Endodermal cell (in vitro differentiated cells): ENCODE results near the gene SPEM2. TPM values are rescaled to one million over a fixed set of nuclear protein-coding genes. Genes with fewer than 3 reads are reported as not detected.
A peak's percentile ranks its signal among the peaks of the same experiment; 100 is the strongest.

Experiments used
- DNase-seq: peaks from one replicate; pipeline ENCODE4 v3.0.0-alpha.2; 2017
- H3K27ac ChIP-seq: 2 replicates; pipeline ENCODE4 v1.5.1; 2013; ENCODE audit warnings: mild to moderate bottlenecking, low read depth, low read length, moderate library complexity
- H3K27me3 ChIP-seq: 2 replicates; pipeline ENCODE4 v1.6.1; 2013; ENCODE audit warnings: mild to moderate bottlenecking, low read length, moderate library complexity; ENCODE audit not compliant: insufficient read depth, control insufficient read depth, poor library complexity, severe bottlenecking
- H3K36me3 ChIP-seq: 2 replicates; pipeline ENCODE4 v1.7.0; 2013; ENCODE audit warnings: mild to moderate bottlenecking, low read length, moderate library complexity; ENCODE audit not compliant: control insufficient read depth, insufficient read depth
- H3K4me1 ChIP-seq: one replicate; pipeline ENCODE4 v1.7.0; 2013; ENCODE audit warnings: low read length; ENCODE audit not compliant: control insufficient read depth, insufficient read depth
- H3K4me3 ChIP-seq: 2 replicates; pipeline ENCODE4 v1.5.1; 2013; ENCODE audit warnings: mild to moderate bottlenecking, low read length, moderate library complexity
- H3K9ac ChIP-seq: 2 replicates; pipeline ENCODE4 v1.6.1; 2013; ENCODE audit warnings: mild to moderate bottlenecking, low read length, moderate library complexity; ENCODE audit not compliant: poor library complexity, severe bottlenecking; ENCODE audit errors: extremely low read depth
- H3K9me3 ChIP-seq: 2 replicates; pipeline ENCODE4 v1.6.1; 2013; ENCODE audit warnings: mild to moderate bottlenecking, low read length, moderate library complexity; ENCODE audit not compliant: control insufficient read depth
- H3K27ac Mint-ChIP-seq: 2 replicates; pipeline ENCODE4 v1.8.0; 2020; ENCODE audit warnings: mixed read lengths
- H3K27me3 Mint-ChIP-seq: 2 replicates; pipeline ENCODE4 v1.8.0; 2021; ENCODE audit warnings: mild to moderate bottlenecking, mixed read lengths; ENCODE audit not compliant: insufficient read depth
- H3K36me3 Mint-ChIP-seq: 2 replicates; pipeline ENCODE4 v1.8.0; 2020; ENCODE audit warnings: low read depth, mixed read lengths
- H3K4me1 Mint-ChIP-seq: 2 replicates; pipeline ENCODE4 v1.8.0; 2020; ENCODE audit warnings: mixed read lengths
- H3K4me3 Mint-ChIP-seq: 2 replicates; pipeline ENCODE4 v1.8.0; 2020; ENCODE audit warnings: mild to moderate bottlenecking, moderate library complexity, mixed read lengths
- H3K9me3 Mint-ChIP-seq: 2 replicates; pipeline ENCODE4 v1.8.0; 2020; ENCODE audit warnings: mild to moderate bottlenecking, mixed read lengths
- CTCF ChIP-seq: fragments of 200-600 bp; sonication (generic); conservative IDR thresholded peaks from 2 replicates; pipeline ENCODE4 v1.5.0; 2021; ENCODE audit warnings: antibody characterized with exemption, mild to moderate bottlenecking
- WGBS, 2 experiments: methylation state at CpG; one replicate each; pipeline versions ENCODE4 v1.1.5 to v1.1.7; 2013; ENCODE audit warnings: missing lambda C conversion rate in 2 of 2, mixed read lengths in 1 of 2; ENCODE audit not compliant: insufficient coverage in 1 of 2, insufficient read length in 1 of 2; 5-methylcytosine and 5-hydroxymethylcytosine counted together
- total RNA-seq, 2 donors: library from RNA; stranded (reverse); fragmentation: NEBNext Ultra II Directional in 1 of 2; extraction: Animal tissue kit (Norgen Biotek cat#: 25700) in 1 of 2; gene quantifications; 2 replicates in 1 of 2; 3 replicates in 1 of 2; pipeline ENCODE4 v1.2.1, GENCODE V29; 2021

SPEM2 gene
- total RNA-seq, 2 donors from 2014 or later = not detected

DNA sequence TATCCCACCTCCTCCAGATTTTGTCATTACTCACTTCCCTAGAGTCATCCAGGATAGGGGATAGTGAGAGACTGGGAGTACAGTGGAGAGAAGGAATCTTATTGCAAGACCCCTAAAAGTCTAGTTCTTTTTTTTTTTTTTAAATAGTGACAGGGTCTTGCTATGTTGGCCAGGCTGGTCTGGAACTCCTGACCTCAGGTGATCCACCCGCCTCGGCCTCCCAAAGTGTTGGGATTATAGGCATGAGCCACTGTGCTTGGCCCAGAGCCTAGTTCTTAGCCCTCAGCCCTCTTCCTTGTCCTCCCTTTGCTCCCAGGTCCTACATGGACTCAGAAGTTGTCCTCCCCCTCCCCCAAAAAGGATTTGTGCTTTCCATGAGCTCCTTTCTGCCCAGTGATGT lies 16.7 kb downstream of the SPEM2 start:
- H3K4me1 Mint-ChIP-seq = peaks cover 18% of the 10 kb centered on the region
- peaks cover 43% of the 10 kb centered on the region for H3K27me3 ChIP-seq
- H3K4me1 ChIP-seq = no peaks in the 10 kb centered on the region

DNA sequence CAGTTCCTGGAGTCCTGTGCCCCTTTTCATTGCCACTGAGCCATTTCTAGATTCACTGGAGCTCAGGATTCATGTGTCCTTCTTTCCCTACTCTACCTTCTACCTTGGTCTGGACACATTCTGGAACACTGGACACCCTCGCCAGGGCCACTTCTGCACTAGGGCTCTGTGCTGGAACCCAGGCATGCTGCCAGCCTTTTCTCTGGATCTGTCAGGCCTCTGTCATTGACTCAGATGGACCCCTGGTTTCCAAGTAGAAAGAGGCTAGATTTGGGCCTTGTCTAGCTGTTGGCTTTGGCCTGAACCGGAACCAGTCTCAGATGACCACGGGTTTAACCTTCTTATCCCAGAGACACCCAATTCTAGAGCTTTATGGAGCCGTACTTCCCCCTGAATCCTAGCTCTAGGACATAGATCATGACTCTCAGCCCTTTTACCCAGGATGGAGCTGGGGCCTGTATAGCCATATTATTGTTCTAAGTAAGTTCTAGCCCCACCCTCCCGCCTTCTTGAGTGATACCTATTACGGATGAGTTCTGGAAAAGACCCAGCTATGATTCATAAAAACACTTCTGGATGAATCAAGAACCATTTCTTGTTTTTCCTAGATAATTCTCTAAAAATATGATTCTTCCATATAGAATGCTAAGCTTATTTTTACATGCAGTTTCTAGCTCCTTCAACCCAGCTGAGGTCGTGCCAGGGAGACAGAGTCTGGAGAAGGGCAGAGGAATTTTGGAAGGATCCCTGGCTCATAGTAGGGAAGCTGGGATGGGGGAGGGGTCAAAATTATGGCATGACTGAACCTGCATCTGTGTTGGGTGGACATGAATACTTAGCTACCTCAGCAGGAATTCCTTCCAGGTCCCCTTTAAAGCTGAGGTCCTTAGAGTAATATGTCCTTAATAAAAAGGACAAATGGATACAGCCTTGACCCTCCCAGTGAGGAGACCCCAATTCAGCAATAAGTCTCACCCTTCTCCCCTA lies 18.4 kb downstream of the SPEM2 start:
- H3K9ac ChIP-seq = no peak overlapping the region
- no peaks in the 10 kb centered on the region for H3K36me3 Mint-ChIP-seq
- H3K36me3 ChIP-seq = no peaks in the 10 kb centered on the region
- H3K27me3 Mint-ChIP-seq = peaks cover 79% of the 10 kb centered on the region
- no peaks in the 10 kb centered on the region for H3K9me3 Mint-ChIP-seq
- no peak overlapping the region for H3K27ac ChIP-seq
- TF ChIP-seq CTCF = no peak
- no peak overlapping the region for H3K4me3 Mint-ChIP-seq
- H3K27me3 ChIP-seq = peaks cover 27% of the 10 kb centered on the region
- no peak overlapping the region for H3K4me3 ChIP-seq
- H3K9me3 ChIP-seq = no peaks in the 10 kb centered on the region
- no peak overlapping the region for H3K27ac Mint-ChIP-seq
- peaks cover 8% of the 10 kb centered on the region for H3K4me1 Mint-ChIP-seq
- 85 to 97% methylated on average over 6 to 7 of the region's 7 CpGs for WGBS, 2 experiments
- DNase-seq = no peak
- H3K4me1 ChIP-seq = no peaks in the 10 kb centered on the region

More for the DNA sequence above, 16.7 kb downstream of the SPEM2 start:
- no peak overlapping the region for H3K27ac Mint-ChIP-seq
- H3K27me3 Mint-ChIP-seq = peaks cover 83% of the 10 kb centered on the region
- Histone ChIP-seq H3K4me3 (no peak overlapping the region), H3K9ac (no peak overlapping the region), H3K36me3 (no peaks in the 10 kb centered on the region), H3K27ac (no peak overlapping the region), H3K9me3 (no peaks in the 10 kb centered on the region)
- WGBS, 2 experiments = 80 to 93% methylated on average over 2 of the region's 2 CpGs
- no peak for DNase-seq
- H3K9me3 Mint-ChIP-seq = no peaks in the 10 kb centered on the region
- H3K36me3 Mint-ChIP-seq = no peaks in the 10 kb centered on the region
- TF ChIP-seq CTCF = no peak
- H3K4me3 Mint-ChIP-seq = no peak overlapping the region

- DNase-seq = peak; percentile 98
- Mint-ChIP-seq H3K4me1 (peaks cover 6% of the 10 kb centered on the region), H3K27ac (peak within 1 kb of the TSS; percentile 93), H3K27me3 (peaks cover 71% of the 10 kb centered on the region), H3K36me3 (no peaks in the 10 kb centered on the region), H3K4me3 (peak within 1 kb of the TSS; percentile 71), H3K9me3 (no peaks in the 10 kb centered on the region)
- WGBS, 2 experiments = 3 to 5% methylated on average over 31 to 51 of the region's 51 CpGs
- H3K4me3 ChIP-seq = peak within 1 kb of the TSS; percentile 79
- H3K9me3 ChIP-seq = no peaks in the 10 kb centered on the region
- peak; percentile 50 for TF ChIP-seq CTCF
- peak within 1 kb of the TSS; percentile 50 for H3K9ac ChIP-seq
- peaks cover 16% of the 10 kb centered on the region for H3K27me3 ChIP-seq
- no peaks in the 10 kb centered on the region for H3K36me3 ChIP-seq
- no peak within 1 kb of the TSS for H3K27ac ChIP-seq
- no peaks in the 10 kb centered on the region for H3K4me1 ChIP-seq
These were observed 19.5 kb downstream of the SPEM2 start, which contains the start of gene CHRNB1 for GRCh38 chr17:7444682-7445618. Gene CHRNB1, plus strand, starts transcription at chr17:7445061. Its CDS starts 67 bp downstream, at chr17:7445128.
